GM19372 (cell line): ENCODE results near the gene ASMT.
"Not testable (repeated sequence)": the region's sequence is repeated elsewhere in the genome, so short reads cannot be mapped to it uniquely, and the experiment has no call there.

ENCODE experiments used
- ATAC-seq: cut with Tn5 transposase; IDR thresholded peaks from one replicate; pipeline ENCODE4 v1.9.1; 2021; ENCODE audit warnings: mild to moderate bottlenecking, low read depth, moderate library complexity; ENCODE audit not compliant: unreplicated experiment

ASMT gene, protein sequence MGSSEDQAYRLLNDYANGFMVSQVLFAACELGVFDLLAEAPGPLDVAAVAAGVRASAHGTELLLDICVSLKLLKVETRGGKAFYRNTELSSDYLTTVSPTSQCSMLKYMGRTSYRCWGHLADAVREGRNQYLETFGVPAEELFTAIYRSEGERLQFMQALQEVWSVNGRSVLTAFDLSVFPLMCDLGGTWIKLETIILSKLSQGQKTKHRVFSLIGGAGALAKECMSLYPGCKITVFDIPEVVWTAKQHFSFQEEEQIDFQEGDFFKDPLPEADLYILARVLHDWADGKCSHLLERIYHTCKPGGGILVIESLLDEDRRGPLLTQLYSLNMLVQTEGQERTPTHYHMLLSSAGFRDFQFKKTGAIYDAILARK

GRCh38 chrX:1614927-1615326, at the start of gene ASMT:
TSS of gene ASMT (plus strand) at chrX:1615059. CDS start at chrX:1615200, 141 bp downstream.
- no peak for ATAC-seq

- not testable (repeated sequence) for ATAC-seq
Measured at GRCh38 chrX:1574181-1574580, 40.7 kb upstream of the ASMT start.

DNA sequence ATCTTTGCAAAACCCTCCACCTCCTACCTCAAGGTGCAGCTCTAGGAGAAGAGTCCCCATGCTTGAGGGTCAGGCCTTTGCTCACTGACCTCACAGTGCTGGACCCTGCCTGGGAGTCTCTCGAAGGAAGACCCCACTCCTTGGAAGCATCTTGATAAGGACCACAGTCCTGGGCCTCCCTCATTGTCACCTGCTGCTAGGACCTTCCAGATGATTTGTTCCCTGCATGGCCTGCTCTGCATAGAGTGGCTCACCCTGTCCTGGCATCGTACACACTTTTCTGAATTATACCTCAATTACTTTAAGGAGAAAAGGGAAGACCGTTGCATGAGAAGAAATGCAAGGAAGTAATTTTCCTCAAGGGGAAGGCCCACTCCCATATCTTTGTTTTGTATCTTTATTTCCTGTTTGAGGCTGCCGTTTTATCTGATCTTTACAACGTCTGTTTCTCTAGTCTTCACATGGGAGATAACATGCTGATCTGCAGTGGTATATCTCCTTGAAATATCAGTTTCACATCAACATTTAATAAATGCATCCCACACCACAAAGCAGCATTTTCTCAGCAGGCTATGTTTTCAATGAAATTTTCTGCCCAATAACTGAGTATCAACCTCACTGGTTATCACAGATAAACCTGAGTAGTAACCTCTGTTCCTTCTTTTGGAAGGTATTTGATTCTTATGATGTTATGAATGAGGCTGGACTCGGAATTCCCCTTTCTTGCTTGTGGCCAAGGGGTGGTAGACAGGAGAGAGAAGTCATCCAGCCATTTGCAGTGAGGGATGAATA, 38.5 kb upstream of the ASMT start:
- ATAC-seq: no peak

- ATAC-seq: no peak
Measured at GRCh38 chrX:1577845-1578244, 37.0 kb upstream of the ASMT start.

GRCh38 chrX:1578511-1579173, 36.2 kb upstream of the ASMT start:
- ATAC-seq: no peak

- no peak for ATAC-seq
Measured at GRCh38 chrX:1581132-1581531, 33.7 kb upstream of the ASMT start.

GRCh38 chrX:1582686-1583437, 32.0 kb upstream of the ASMT start:
- peak; percentile 74 for ATAC-seq

DNA sequence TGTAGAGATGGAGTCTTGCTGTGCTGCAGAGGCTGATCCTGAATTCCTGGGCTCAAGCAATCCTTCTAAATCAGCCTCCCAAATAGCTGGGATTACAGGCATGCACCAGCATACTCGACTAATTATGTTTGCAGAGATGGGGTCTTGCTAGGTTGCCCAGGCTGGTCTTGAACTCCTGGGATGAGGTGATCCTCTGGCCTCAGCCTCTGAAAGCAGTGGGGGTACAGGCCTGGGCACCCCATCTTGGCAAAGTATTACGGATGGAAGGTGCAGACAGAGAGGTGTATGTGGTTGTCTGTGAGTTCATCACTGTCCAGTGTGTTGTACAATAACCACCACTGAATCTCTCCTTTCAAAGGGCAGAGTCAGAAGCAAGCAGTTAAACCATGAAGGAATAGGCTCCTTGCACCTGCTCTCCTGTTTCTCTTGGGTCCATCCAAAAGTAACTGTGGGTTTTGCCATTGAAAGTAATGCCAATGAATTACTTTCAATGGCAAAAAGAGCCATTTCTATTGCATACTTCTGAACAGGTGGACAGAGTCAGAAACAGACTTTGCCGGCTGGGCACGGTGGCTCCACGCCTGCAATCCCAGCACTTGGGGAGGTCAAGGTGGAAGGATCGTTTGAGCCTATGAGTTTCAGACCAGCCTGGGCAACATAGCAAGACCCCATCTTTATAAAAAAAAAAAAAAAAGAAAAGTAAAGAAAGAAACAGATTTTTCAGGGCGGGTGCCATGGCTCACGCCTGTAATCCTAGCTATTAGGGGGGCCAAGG, 30.4 kb upstream of the ASMT start:
- ATAC-seq: no peak

- ATAC-seq: no peak
Measured at GRCh38 chrX:1587161-1587560, 27.7 kb upstream of the ASMT start.

- ATAC-seq: no peak
Measured at GRCh38 chrX:1589356-1590130, 25.3 kb upstream of the ASMT start.

DNA sequence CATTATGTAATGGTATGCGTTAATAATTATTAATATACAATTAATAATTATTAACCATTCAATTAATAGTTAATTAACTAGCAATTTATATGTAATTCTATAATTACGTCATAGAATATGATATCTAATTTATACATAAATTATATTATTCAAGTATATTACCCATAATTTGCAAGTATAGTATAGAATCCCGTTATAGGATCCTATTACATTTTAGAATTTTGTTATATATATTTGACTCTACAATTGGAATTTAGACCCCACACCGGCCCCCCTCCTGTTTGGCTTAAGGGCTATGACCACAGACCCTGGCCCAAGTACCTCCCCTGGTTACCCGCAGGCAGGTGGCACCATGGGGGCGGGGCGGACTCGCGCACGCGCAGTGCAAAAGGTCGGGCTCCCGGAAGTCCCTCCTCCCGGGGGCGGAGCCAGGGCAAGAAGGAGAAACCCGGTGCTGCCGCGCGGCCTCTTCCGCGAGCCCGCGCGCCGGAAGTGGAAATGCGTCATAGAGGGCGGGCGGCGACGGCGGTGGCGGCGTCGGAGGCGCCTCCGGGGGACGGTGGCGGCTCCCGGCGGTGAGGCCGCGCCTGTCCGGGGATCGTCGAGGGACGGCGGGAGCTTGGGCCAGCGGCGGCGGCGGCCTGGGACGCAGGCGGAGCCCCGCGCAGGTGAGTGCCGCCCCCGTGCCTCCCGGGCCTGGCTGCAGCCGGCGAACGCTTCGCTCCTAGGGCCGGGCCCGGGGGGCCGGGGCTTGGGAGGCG, 23.6 kb upstream of the ASMT start, which contains the start of gene AKAP17A:
TSS of gene AKAP17A (plus strand) at position 503 of the 761 bp plus-strand sequence. CDS start 1,859 bp downstream, outside the sequence.
- ATAC-seq: peak; percentile 90

GRCh38 chrX:1591863-1592469, 22.9 kb upstream of the ASMT start:
- ATAC-seq: no peak

GRCh38 chrX:1592470-1593142, 22.3 kb upstream of the ASMT start:
- ATAC-seq: peak; percentile 33

- no peak for ATAC-seq
Measured at GRCh38 chrX:1593286-1594271, 21.3 kb upstream of the ASMT start.

DNA sequence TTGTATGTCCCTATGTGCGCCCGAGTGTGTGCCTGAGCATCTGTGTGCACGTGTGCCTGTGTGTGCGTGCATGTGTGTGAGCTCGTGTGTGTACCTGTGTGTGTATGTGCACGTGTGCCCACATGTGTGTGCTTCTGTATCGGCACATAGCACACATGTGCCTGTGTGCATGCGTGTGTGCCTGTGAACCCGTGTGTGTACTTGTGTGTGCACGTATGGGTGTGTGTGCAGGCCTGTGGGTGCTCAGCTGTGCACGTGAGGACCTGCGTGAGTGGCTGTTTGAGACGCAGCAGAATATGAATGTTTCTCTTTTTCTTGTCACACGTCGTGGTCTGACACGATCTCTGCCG, 19.2 kb upstream of the ASMT start:
- ATAC-seq: no peak

GRCh38 chrX:1596676-1597344, 18.0 kb upstream of the ASMT start:
- ATAC-seq: no peak
